IMR-90 (cell line): ENCODE data around the gene EBF3. TPM values are rescaled to one million over a fixed set of nuclear protein-coding genes. Genes with fewer than 3 reads are reported as not detected.

Source experiments
- ATAC-seq: fragments of 200-7000 bp; cut with Tn5 transposase; 2 replicates; pipeline ENCODE4 v1.9.1; 2020; ENCODE audit warnings: low read depth, mild to moderate bottlenecking, moderate library complexity
- BruUV-seq: library from RNA; stranded (reverse); fragments of 400-500 nt; replicated peaks from 2 replicates; lab custom pipeline; 2021; lab: Mats Ljungman, UMichigan
- CTCF ChIA-PET: fragments of 300-600 bp; formaldehyde crosslinking; extraction: SDS; loops from one replicate; lab custom pipeline; 2021; ENCODE audit warnings: antibody characterized with exemption; lab: Yijun Ruan, JAX
- POLR2A ChIA-PET: fragments of 300-600 bp; sonication (Branson Sonifier 250); formaldehyde crosslinking; loops from one replicate; lab custom pipeline; 2022; ENCODE audit warnings: antibody characterized with exemption; ENCODE audit not compliant: unreplicated experiment; lab: Charles Lee
- DNase-seq: peaks from one replicate; pipeline ENCODE4 v3.0.0; 2013
- H2AFZ ChIP-seq: replicated peaks from 2 replicates; pipeline ENCODE3; 2013; ENCODE audit warnings: low read length, mild to moderate bottlenecking; ENCODE audit not compliant: poor library complexity
- H2AK5ac ChIP-seq: 2 replicates; pipeline ENCODE4 v1.6.1; 2013; ENCODE audit warnings: low read depth, low read length, inconsistent platforms
- H2AK9ac ChIP-seq: replicated peaks from 2 replicates; pipeline ENCODE3; 2013; ENCODE audit warnings: mild to moderate bottlenecking, low read depth, low read length, moderate library complexity; ENCODE audit not compliant: poor library complexity
- H2BK120ac ChIP-seq: 2 replicates; pipeline ENCODE4 v1.6.1; 2013; ENCODE audit warnings: low read depth, low read length, inconsistent platforms
- H2BK15ac ChIP-seq: 3 replicates; pipeline ENCODE4 v1.6.1; 2013; ENCODE audit warnings: low read depth, low read length, inconsistent platforms
- H2BK20ac ChIP-seq: 2 replicates; pipeline ENCODE4 v1.6.1; 2013; ENCODE audit warnings: low read depth, mild to moderate bottlenecking, inconsistent platforms, low read length, moderate library complexity
- H2BK5ac ChIP-seq: 2 replicates; pipeline ENCODE4 v1.6.1; 2013; ENCODE audit warnings: mild to moderate bottlenecking, low read depth, low read length, inconsistent platforms; ENCODE audit not compliant: poor library complexity, severe bottlenecking
- H3K14ac ChIP-seq: replicated peaks from 2 replicates; pipeline ENCODE4 v1.6.1; 2013; ENCODE audit warnings: low read depth, low read length, inconsistent platforms
- H3K18ac ChIP-seq: 2 replicates; pipeline ENCODE4 v1.6.1; 2013; ENCODE audit warnings: low read depth, low read length, control low read depth
- H3K23ac ChIP-seq: 2 replicates; pipeline ENCODE4 v1.6.1; 2013; ENCODE audit warnings: low read depth, low read length, inconsistent platforms
- H3K27ac ChIP-seq: 2 replicates; pipeline ENCODE4 v1.5.1; 2013; ENCODE audit warnings: mild to moderate bottlenecking, control low read depth, low read length; ENCODE audit not compliant: insufficient read depth
- H3K27me3 ChIP-seq: 2 replicates; pipeline ENCODE4 v1.6.1; 2013; ENCODE audit warnings: low read length; ENCODE audit not compliant: control insufficient read depth, insufficient read depth
- H3K36me3 ChIP-seq: 2 replicates; pipeline ENCODE4 v1.6.1; 2013; ENCODE audit warnings: low read length, mixed read lengths; ENCODE audit not compliant: control insufficient read depth, insufficient read depth
- H3K4ac ChIP-seq: 2 replicates; pipeline ENCODE4 v1.6.1; 2013; ENCODE audit warnings: low read depth, low read length, inconsistent platforms
- H3K4me1 ChIP-seq: 2 replicates; pipeline ENCODE4 v1.6.1; 2013; ENCODE audit warnings: low read length, mixed read lengths; ENCODE audit not compliant: control insufficient read depth, insufficient read depth
- H3K4me2 ChIP-seq: 2 replicates; pipeline ENCODE4 v1.6.1; 2013; ENCODE audit warnings: low read depth, mild to moderate bottlenecking, control low read depth, low read length, moderate library complexity
- H3K4me3 ChIP-seq: 2 replicates; pipeline ENCODE4 v1.5.1; 2013; ENCODE audit warnings: low read depth, mild to moderate bottlenecking, control low read depth, low read length, moderate library complexity; ENCODE audit not compliant: insufficient read depth
- H3K56ac ChIP-seq: 2 replicates; pipeline ENCODE4 v1.6.1; 2013; ENCODE audit warnings: low read length, inconsistent platforms; ENCODE audit not compliant: insufficient read depth; ENCODE audit errors: extremely low read depth
- H3K79me1 ChIP-seq, 2 experiments: 2 replicates each; pipeline ENCODE4 v1.6.1; 2013; ENCODE audit warnings: low read length in 2 of 2, inconsistent platforms in 1 of 2, low read depth in 1 of 2
- H3K9ac ChIP-seq: 2 replicates; pipeline ENCODE4 v1.6.1; 2013; ENCODE audit warnings: low read depth, low read length, control low read depth
- H3K9me1 ChIP-seq: 2 replicates; pipeline ENCODE4 v1.6.1; 2013; ENCODE audit warnings: low read length, inconsistent platforms; ENCODE audit not compliant: insufficient read depth
- H3K9me3 ChIP-seq: 2 replicates; pipeline ENCODE4 v1.6.1; 2013; ENCODE audit warnings: low read length; ENCODE audit not compliant: control insufficient read depth, insufficient read depth
- H4K20me1 ChIP-seq: 2 replicates; pipeline ENCODE4 v1.6.1; 2013; ENCODE audit warnings: low read length, inconsistent platforms; ENCODE audit not compliant: insufficient read depth
- H4K5ac ChIP-seq: 2 replicates; pipeline ENCODE4 v1.6.1; 2013; ENCODE audit warnings: mild to moderate bottlenecking, low read depth, low read length, control low read depth
- H4K8ac ChIP-seq, 2 experiments: 2 replicates each; pipeline ENCODE4 v1.6.1; 2013; ENCODE audit warnings: low read depth in 2 of 2, low read length in 2 of 2, control low read depth in 1 of 2, inconsistent platforms in 1 of 2
- H4K91ac ChIP-seq: 2 replicates; pipeline ENCODE4 v1.6.1; 2013; ENCODE audit warnings: low read depth, low read length, inconsistent platforms; ENCODE audit not compliant: insufficient read depth
- BHLHE40 ChIP-seq: fragments of 150-350 bp; IDR thresholded peaks from 2 replicates; pipeline ENCODE4 v1.6.1; 2016; ENCODE audit warnings: mild to moderate bottlenecking, low read depth, low read length
- CHD1 ChIP-seq: IDR thresholded peaks from 2 replicates; pipeline ENCODE4 v1.6.1; 2012; ENCODE audit warnings: low read depth, low read length, improper control_type of control experiment
- MAZ ChIP-seq: IDR thresholded peaks from 2 replicates; pipeline ENCODE4 v1.6.1; 2012; ENCODE audit warnings: low read depth, mild to moderate bottlenecking, low read length, improper control_type of control experiment, moderate library complexity, borderline replicate concordance
- NFE2L2 ChIP-seq: fragments of 150-350 bp; IDR thresholded peaks from 2 replicates; pipeline ENCODE4 v1.6.1; 2016; ENCODE audit warnings: low read depth, mild to moderate bottlenecking, low read length
- RFX5 ChIP-seq: IDR thresholded peaks from 2 replicates; pipeline ENCODE4 v1.8.0; 2012; ENCODE audit warnings: low read depth, mild to moderate bottlenecking, low read length, moderate library complexity
- WGBS, 2 experiments: methylation state at CpG; one replicate each; pipeline versions ENCODE4 v1.1.5 to v1.1.7; 2013; ENCODE audit warnings: missing lambda C conversion rate in 2 of 2; ENCODE audit not compliant: insufficient read length in 1 of 2; ENCODE audit errors: extremely low coverage in 2 of 2; 5-methylcytosine and 5-hydroxymethylcytosine counted together
- dilution Hi-C: fragments of 300-500 bp; cut with HindIII; formaldehyde crosslinking; loops from one replicate; pipeline ENCODE4 v1.14.3; 2018; ENCODE audit warnings: low sequenced_read_pairs; ENCODE audit not compliant: unreplicated experiment
- in situ Hi-C: fragments of 300-500 bp; cut with MboI; formaldehyde crosslinking; loops from 3 replicates; pipeline ENCODE4 v1.14.3; 2019; ENCODE audit warnings: low sequenced_read_pairs, inconsistent platforms, mixed read lengths
- intact Hi-C: fragments of 100-400 bp; cut with micrococcal nuclease; formaldehyde crosslinking; loops from 2 replicates; pipeline ENCODE4 v1.10.0; 2022
- polyA plus RNA-seq, 3 experiments: library from polyadenylated mRNA; depleted of rRNA; stranded (reverse); fragments of >200 nt; gene quantifications; 2 replicates each; pipeline ENCODE4 v1.2.3, GENCODE V29; 2012; ENCODE audit warnings: low replicate concordance in 1 of 3
- total RNA-seq: library from RNA; depleted of rRNA; stranded (reverse); fragments of >200 nt; gene quantifications from 2 replicates; pipeline ENCODE4 v1.2.3, GENCODE V29; 2012
- TF ChIP-seq, protein P1 (sequence below): fragments of 150-350 bp; IDR thresholded peaks from 2 replicates; pipeline ENCODE4 v1.6.1; 2016; ENCODE audit warnings: low read depth, mild to moderate bottlenecking, low read length, moderate library complexity, borderline replicate concordance
- TF ChIP-seq, protein P2 (sequence below): fragments of 150-350 bp; IDR thresholded peaks from 2 replicates; pipeline ENCODE4 v1.6.1; 2017; ENCODE audit warnings: mild to moderate bottlenecking, antibody characterized with exemption, low read length, low read depth

EBF3 gene
- total and polyA plus RNA-seq, 2 of the 4 experiments (the other 2 are of a cell fraction) = 0.36 to 0.70 TPM

DNA sequence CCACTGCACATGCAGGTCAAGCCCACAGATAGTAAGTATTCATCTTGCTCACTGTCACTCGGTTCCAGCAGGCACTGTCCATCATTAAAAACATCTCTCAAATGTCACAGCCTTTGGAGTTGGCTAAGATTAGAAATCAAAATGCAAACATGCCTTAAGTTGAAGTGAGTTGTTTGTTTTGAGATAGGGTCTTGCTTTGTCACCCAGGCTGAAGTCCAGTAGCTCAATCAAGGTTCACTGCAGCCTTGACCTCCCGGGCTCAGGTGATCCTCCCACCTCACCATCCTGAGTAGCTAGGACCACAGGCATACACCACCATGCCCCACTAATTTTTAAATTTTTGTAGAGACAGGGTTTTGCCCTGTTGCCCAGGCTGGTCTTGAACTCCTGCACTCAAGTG lies 98.1 kb downstream of the EBF3 start:
- DNase-seq = no peak

More for the DNA sequence above, 98.1 kb downstream of the EBF3 start:
- Histone ChIP-seq H3K4me1 (no peaks in the 10 kb centered on the region), H2BK5ac (no peak overlapping the region), H4K20me1 (no peaks in the 10 kb centered on the region), H2AK5ac (no peak overlapping the region), H3K4me2 (no peak overlapping the region), H3K18ac (no peak overlapping the region), H3K56ac (no peak overlapping the region), H3K23ac (no peak overlapping the region), H3K4ac (no peak overlapping the region), H3K79me1 (no peaks in the 10 kb centered on the region), H4K8ac (no peak overlapping the region), H3K9me1 (no peaks in the 10 kb centered on the region), H2BK15ac (no peak overlapping the region), H4K5ac (no peak overlapping the region), H2BK120ac (no peak overlapping the region), H3K14ac (no peak overlapping the region), H3K27ac (no peak overlapping the region), H2BK20ac (no peak overlapping the region), H4K91ac (no peak overlapping the region), H3K4me3 (no peak overlapping the region), H3K27me3 (no peaks in the 10 kb centered on the region), H3K36me3 (peaks cover 3% of the 10 kb centered on the region; the same call in 1 of the 2 replicates), H3K9me3 (peaks cover 14% of the 10 kb centered on the region), H2AK9ac (no peak overlapping the region), H3K9ac (no peak overlapping the region), H2AFZ (no peak overlapping the region)
- TF ChIP-seq CHD1 (no peak), BHLHE40 (no peak), MAZ (no peak), RFX5 (no peak), NFE2L2 (no peak)
- TF ChIP-seq, protein P1, sequence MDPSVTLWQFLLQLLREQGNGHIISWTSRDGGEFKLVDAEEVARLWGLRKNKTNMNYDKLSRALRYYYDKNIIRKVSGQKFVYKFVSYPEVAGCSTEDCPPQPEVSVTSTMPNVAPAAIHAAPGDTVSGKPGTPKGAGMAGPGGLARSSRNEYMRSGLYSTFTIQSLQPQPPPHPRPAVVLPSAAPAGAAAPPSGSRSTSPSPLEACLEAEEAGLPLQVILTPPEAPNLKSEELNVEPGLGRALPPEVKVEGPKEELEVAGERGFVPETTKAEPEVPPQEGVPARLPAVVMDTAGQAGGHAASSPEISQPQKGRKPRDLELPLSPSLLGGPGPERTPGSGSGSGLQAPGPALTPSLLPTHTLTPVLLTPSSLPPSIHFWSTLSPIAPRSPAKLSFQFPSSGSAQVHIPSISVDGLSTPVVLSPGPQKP = no peak
- TF ChIP-seq, protein P2, sequence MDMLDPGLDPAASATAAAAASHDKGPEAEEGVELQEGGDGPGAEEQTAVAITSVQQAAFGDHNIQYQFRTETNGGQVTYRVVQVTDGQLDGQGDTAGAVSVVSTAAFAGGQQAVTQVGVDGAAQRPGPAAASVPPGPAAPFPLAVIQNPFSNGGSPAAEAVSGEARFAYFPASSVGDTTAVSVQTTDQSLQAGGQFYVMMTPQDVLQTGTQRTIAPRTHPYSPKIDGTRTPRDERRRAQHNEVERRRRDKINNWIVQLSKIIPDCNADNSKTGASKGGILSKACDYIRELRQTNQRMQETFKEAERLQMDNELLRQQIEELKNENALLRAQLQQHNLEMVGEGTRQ = no peak
- ChIA-PET POLR2A (no interaction called here), CTCF (no interaction called here)
- dilution Hi-C loops = no loop called here
- in situ Hi-C loops = no loop called here
- BruUV-seq = no TSS peak
- WGBS, 2 experiments = no CpG with 5 or more reads among the region's 2 CpGs
- no peak for ATAC-seq
- intact Hi-C loops = no loop called here
